GM23338 (cell line): ENCODE results near the gene TNS3.

Experiments
- EZH2 ChIP-seq: fragments of 200-600 bp; sonication (generic); IDR thresholded peaks from one replicate; pipeline ENCODE4 v1.8.0; 2017; ENCODE audit warnings: antibody characterized with exemption, mild to moderate bottlenecking, low read depth; ENCODE audit not compliant: unreplicated experiment
- EZH2phosphoT487 ChIP-seq: fragments of 200-600 bp; sonication (generic); IDR thresholded peaks from one replicate; pipeline ENCODE4 v1.8.1; 2018; ENCODE audit warnings: antibody characterized with exemption; ENCODE audit not compliant: unreplicated experiment
- JUNB ChIP-seq: IDR thresholded peaks from one replicate; pipeline ENCODE4 v1.6.1; 2016; ENCODE audit warnings: antibody characterized with exemption; ENCODE audit not compliant: unreplicated experiment
- POLR2AphosphoS5 ChIP-seq: IDR thresholded peaks from 2 replicates; pipeline ENCODE4 v1.6.1; 2016; ENCODE audit warnings: antibody characterized with exemption, low read depth
- REST ChIP-seq: IDR thresholded peaks from one replicate; pipeline ENCODE4 v1.6.1; 2018; ENCODE audit warnings: antibody characterized with exemption; ENCODE audit not compliant: unreplicated experiment
- TF ChIP-seq, protein P1 (sequence below), 2 experiments: fragments of 200-600 bp in 1 of 2; sonication (generic) in 1 of 2; conservative IDR thresholded peaks; 2 replicates each; pipeline versions ENCODE4 v1.5.1 to v1.6.1; 2016 to 2017; ENCODE audit warnings: antibody characterized with exemption in 2 of 2, low read depth in 2 of 2, mild to moderate bottlenecking in 2 of 2, moderate library complexity in 1 of 2

- TF ChIP-seq, protein P1, sequence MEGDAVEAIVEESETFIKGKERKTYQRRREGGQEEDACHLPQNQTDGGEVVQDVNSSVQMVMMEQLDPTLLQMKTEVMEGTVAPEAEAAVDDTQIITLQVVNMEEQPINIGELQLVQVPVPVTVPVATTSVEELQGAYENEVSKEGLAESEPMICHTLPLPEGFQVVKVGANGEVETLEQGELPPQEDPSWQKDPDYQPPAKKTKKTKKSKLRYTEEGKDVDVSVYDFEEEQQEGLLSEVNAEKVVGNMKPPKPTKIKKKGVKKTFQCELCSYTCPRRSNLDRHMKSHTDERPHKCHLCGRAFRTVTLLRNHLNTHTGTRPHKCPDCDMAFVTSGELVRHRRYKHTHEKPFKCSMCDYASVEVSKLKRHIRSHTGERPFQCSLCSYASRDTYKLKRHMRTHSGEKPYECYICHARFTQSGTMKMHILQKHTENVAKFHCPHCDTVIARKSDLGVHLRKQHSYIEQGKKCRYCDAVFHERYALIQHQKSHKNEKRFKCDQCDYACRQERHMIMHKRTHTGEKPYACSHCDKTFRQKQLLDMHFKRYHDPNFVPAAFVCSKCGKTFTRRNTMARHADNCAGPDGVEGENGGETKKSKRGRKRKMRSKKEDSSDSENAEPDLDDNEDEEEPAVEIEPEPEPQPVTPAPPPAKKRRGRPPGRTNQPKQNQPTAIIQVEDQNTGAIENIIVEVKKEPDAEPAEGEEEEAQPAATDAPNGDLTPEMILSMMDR (conservative IDR thresholded peaks at IDR 0.05; ENCODE audit: low read depth in 2 of 2) = no peak
- TF ChIP-seq EZH2 = no peak
- TF ChIP-seq JUNB = no peak
- TF ChIP-seq EZH2phosphoT487 = no peak
- TF ChIP-seq POLR2AphosphoS5 = no peak
- no peak for TF ChIP-seq REST
Observed at GRCh38 chr7:47622586-47622945, 40.7 kb upstream of the TNS3 start.
